Upper lobe of right lung (tissue), 1 donor: ENCODE measurements around the gene ZDHHC16. TPM values are rescaled to one million over a fixed set of nuclear protein-coding genes. Genes with fewer than 3 reads are reported as not detected.

Experiments used
- ATAC-seq: fragments of 200-7000 bp; cut with Tn5 transposase; one replicate; pipeline ENCODE4 v1.9.1; 2020; ENCODE audit warnings: mild to moderate bottlenecking, moderate library complexity
- DNase-seq: peaks from one replicate; pipeline ENCODE4 v3.0.0-alpha.2; 2020
- H3K27ac ChIP-seq: fragments of 200-600 bp; one replicate; pipeline ENCODE4 v1.8.0; 2022
- H3K27me3 ChIP-seq: fragments of 200-600 bp; one replicate; pipeline ENCODE4 v1.8.0; 2022; ENCODE audit warnings: mild to moderate bottlenecking
- H3K36me3 ChIP-seq: fragments of 200-600 bp; one replicate; pipeline ENCODE4 v1.8.0; 2022
- H3K4me1 ChIP-seq: fragments of 200-600 bp; one replicate; pipeline ENCODE4 v1.8.0; 2022
- H3K4me3 ChIP-seq: fragments of 200-600 bp; one replicate; pipeline ENCODE4 v1.8.0; 2022; ENCODE audit warnings: mild to moderate bottlenecking
- H3K9me3 ChIP-seq: fragments of 200-600 bp; one replicate; pipeline ENCODE4 v1.8.0; 2022
- intact Hi-C: fragments of 100-400 bp; cut with DNase I; formaldehyde crosslinking; loops from one replicate; pipeline ENCODE4 v1.11.0; 2022
- long read RNA-seq: library from polyadenylated mRNA; unstranded; transcript quantifications from one replicate; pipeline ENCODE4 v2.0.0, GENCODE V29; 2021
- total RNA-seq: library from RNA; stranded (reverse); fragmentation: NEBNext Ultra II Directional; extraction: Animal tissue kit (Norgen Biotek cat#: 25700); gene quantifications from one replicate; pipeline ENCODE4 v1.2.1, GENCODE V29; 2021
- TF ChIP-seq, protein P1 (sequence below): fragments of 200-600 bp; IDR thresholded peaks from one replicate; pipeline ENCODE4 v1.8.0; 2022; ENCODE audit warnings: antibody characterized with exemption
- donor health status: DM: no; HTN: yes; CAD: no; lungs with severe emphysema.

ZDHHC16 gene
- 63.2 TPM for total RNA-seq
- long read RNA-seq, transcript ZDHHC16-206 (11 exons, 1,798 nt) = major isoform, 52 of 154 reads
- long read RNA-seq, transcript ZDHHC16-202 (10 exons, 1,718 nt) = minor isoform, 12 of 154 reads
- long read RNA-seq, transcript ZDHHC16-205 (8 exons, 1,280 nt) = minor isoform, 11 of 154 reads
- long read RNA-seq, transcript ZDHHC16-207 (12 exons, 2,014 nt) = minor isoform, 17 of 154 reads
- long read RNA-seq, partial matches to known transcripts = 13 of 154 reads
- long read RNA-seq, other reads (novel, unspliced or antisense) = 44 of 154 reads

DNA sequence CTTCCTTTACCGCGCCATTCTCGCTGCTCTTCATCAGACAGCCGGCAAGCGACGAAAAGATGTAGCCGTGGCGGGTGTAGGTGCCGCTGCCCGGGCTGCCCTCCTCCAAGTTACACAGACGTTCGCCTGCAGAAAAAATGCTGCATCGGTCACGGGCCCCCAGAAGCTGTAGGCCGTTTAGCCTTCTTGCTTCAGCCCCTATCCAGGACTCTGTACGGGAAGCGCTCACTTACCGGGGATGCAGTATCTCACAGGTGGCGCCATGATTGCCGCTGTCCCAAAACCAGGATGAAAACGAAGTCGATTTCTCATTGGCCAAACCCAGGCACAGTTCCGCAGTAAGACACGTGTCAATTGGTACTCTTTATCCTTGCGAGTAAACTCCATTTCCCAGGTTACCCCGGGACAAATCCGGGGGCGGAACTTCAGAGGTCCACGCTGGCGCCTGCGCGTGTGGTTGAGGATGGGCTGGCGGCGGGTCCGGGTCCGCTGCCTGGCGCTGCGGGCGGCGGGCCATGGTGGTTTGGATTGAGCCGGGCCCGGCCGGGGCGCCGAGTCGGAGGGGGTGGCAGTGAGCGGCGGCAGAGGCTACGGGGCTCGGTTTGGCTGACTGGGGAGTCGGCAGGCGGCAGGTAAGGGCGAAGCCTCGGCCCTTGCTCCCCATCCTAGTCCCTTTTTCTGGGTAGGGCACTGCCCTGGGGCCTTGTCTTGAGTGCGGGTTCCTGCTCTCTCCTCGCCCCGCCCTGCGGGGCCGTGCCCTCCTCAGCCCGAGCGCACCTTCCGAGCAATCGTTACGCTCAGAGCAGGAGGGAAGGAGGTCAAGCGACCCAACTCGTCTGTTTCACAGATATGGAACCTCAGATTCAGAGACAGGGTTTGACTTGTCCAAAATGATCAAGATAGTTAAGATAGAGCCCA lies at the start of gene ZDHHC16, which contains the start of gene EXOSC1:
TSS of gene ZDHHC16 (plus strand) at position 454 of the 918 bp plus-strand sequence. CDS start 5,501 bp downstream, outside the sequence.
TSS of gene EXOSC1 (minus strand) at position 285 of the 918 bp plus-strand sequence. CDS start at position 264, 21 bp downstream.
- Histone ChIP-seq H3K9me3 (no peaks in the 10 kb centered on the region), H3K27ac (peak within 1 kb of the TSS; percentile 49), H3K4me3 (peak within 1 kb of the TSS; percentile 81), H3K4me1 (peaks cover 46% of the 10 kb centered on the region), H3K36me3 (peaks cover 20% of the 10 kb centered on the region), H3K27me3 (no peaks in the 10 kb centered on the region)
- intact Hi-C loops = no loop called here
- TF ChIP-seq, protein P1, sequence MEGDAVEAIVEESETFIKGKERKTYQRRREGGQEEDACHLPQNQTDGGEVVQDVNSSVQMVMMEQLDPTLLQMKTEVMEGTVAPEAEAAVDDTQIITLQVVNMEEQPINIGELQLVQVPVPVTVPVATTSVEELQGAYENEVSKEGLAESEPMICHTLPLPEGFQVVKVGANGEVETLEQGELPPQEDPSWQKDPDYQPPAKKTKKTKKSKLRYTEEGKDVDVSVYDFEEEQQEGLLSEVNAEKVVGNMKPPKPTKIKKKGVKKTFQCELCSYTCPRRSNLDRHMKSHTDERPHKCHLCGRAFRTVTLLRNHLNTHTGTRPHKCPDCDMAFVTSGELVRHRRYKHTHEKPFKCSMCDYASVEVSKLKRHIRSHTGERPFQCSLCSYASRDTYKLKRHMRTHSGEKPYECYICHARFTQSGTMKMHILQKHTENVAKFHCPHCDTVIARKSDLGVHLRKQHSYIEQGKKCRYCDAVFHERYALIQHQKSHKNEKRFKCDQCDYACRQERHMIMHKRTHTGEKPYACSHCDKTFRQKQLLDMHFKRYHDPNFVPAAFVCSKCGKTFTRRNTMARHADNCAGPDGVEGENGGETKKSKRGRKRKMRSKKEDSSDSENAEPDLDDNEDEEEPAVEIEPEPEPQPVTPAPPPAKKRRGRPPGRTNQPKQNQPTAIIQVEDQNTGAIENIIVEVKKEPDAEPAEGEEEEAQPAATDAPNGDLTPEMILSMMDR = no peak
- peak; percentile 98 for ATAC-seq
- peak; percentile 94 for DNase-seq

DNA sequence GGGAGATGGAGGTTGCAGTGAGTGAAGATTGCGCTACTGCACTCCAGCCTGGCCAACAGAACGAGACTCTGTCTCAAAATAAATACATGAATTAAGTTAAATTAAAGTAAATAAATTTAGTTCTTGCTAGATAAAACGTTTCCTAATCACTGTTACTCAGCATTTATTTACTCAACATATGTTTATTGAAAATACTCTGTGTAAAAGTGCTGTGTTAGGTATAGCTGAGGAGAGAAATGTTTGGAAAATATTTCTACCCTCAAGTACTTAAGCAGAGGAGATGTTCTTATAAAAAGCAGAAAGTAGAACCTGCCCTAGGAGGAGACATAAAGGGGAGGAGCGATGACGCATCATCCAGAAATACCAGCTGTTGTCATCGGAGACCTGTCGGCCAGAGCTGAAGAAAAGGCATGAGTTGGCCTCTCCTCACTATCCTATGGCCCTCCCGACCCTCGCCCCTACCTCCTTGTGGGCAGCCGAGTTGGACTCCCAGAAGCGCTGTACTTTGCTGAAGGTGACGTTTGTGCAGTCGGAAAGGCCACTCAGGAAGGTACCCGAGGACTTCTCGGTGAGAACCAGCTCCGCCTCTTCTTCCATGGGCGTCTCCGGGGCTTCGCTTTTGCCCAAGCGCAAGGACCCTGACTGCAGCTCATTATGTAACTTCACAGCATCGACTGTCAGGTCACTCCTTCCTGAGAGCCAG lies 46.0 kb upstream of the ZDHHC16 start:
- DNase-seq = no peak
- H3K9me3 ChIP-seq = no peaks in the 10 kb centered on the region
- H3K27me3 ChIP-seq = no peaks in the 10 kb centered on the region
- H3K4me3 ChIP-seq = peak overlapping the region; percentile 88
- H3K4me1 ChIP-seq = peaks cover 13% of the 10 kb centered on the region
- H3K27ac ChIP-seq = peak overlapping the region; percentile 92
- H3K36me3 ChIP-seq = peaks cover 23% of the 10 kb centered on the region
- TF ChIP-seq, protein P1 = no peak
- intact Hi-C loops = no loop called here
- peak; percentile 3 for ATAC-seq

DNA sequence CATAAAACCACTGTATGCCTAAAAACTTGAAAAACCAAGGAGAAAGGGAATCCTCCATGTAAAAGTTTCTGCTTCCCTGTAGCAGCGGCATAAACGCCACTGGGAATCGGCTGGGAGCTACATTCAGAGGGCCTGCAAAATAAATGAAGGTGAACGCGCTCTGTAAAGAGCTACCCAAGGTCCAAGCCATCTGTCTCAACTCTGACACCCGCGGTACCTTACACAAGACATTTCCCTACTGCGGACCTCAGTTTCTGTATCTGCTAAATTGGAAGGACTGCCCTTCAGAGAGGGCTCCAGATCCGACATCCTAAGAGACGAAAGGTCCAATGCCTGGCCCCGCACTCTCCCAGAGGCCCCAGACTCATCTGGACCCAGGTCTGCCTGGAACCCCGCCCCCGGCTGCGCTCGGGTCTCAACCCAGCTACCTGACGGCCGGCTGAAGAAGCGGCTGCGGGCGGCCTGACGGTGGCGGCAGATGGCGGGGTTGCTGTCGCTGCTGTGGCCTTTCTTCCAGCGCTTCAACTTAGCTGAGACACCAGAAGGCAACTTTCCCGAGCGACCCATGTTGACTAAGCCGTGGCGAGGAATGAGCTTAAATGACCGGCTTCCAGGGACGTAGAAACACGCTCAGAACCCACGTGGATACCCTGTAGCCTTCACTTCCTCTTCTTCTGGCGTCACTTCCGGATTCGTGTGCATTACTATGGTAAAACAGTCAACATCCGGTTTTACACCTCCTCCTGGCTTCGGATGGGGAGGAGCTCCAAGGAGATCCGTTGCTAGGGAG lies 45.1 kb upstream of the ZDHHC16 start, which contains the start of gene RRP12:
TSS of gene RRP12 (minus strand) at position 676 of the 790 bp plus-strand sequence. CDS start at position 567, 109 bp downstream.
- peak; percentile 99 for ATAC-seq
- TF ChIP-seq, protein P1 = no peak
- Histone ChIP-seq H3K27ac (peak within 1 kb of the TSS; percentile 92), H3K9me3 (no peaks in the 10 kb centered on the region), H3K36me3 (peaks cover 17% of the 10 kb centered on the region), H3K4me1 (peaks cover 13% of the 10 kb centered on the region), H3K27me3 (no peaks in the 10 kb centered on the region), H3K4me3 (peak within 1 kb of the TSS; percentile 88)
- peak; percentile 77 for DNase-seq
- intact Hi-C loops = no loop called here

DNA sequence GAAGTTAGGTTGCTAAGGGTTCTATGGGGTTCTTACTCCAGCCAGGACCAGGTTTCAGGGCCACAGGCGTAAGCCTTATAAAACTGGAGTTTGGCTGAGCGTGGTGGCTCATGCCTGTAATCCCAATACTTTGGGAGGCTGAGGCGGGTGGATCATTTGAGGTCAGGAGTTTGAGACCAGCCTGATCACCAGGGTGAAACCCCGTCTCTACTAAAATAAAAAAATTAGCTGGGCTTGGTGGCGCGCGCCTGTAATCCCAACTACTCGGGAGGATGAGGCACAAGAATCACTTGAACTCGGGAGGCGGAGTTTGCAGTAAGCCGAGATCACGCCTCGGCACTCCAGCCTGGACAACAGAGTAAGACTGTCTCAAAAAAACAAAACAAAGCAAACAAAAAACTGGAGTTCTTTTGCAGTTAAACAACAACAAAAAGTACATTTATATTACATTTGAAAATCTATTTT lies 44.5 kb upstream of the ZDHHC16 start:
- DNase-seq (no peak), ATAC-seq (no peak)
- Histone ChIP-seq H3K4me1 (peaks cover 13% of the 10 kb centered on the region), H3K36me3 (peaks cover 12% of the 10 kb centered on the region), H3K9me3 (no peaks in the 10 kb centered on the region), H3K4me3 (peak overlapping the region; percentile 88), H3K27ac (peak overlapping the region; percentile 92), H3K27me3 (no peaks in the 10 kb centered on the region)
- TF ChIP-seq, protein P1 = no peak
- intact Hi-C loops = no loop called here
